A549 (cell line): ENCODE results near the gene SAXO2.
"Not testable (repeated sequence)": the region's sequence is repeated elsewhere in the genome, so short reads cannot be mapped to it uniquely, and the experiment has no call there.

Experiments
- ATOH8 ChIP-seq: fragments of 250-450 bp; sonication (Bioruptor Pico); IDR thresholded peaks from 2 replicates; pipeline ENCODE4 v1.5.0; 2020; ENCODE audit warnings: low read depth, mild to moderate bottlenecking, moderate library complexity
- CTCF ChIP-seq: fragments of >200 bp; sonication (Bioruptor Twin); formaldehyde crosslinking; IDR thresholded peaks from 3 replicates; pipeline ENCODE4 v1.5.1; 2016
- EP300 ChIP-seq, 2 experiments: fragments of >200 bp; sonication (Bioruptor Twin); formaldehyde crosslinking; IDR thresholded peaks; 2 replicates in 1 of 2; 3 replicates in 1 of 2; pipeline ENCODE4 v1.6.1; 2016 to 2017
- FOSL2 ChIP-seq, 2 experiments: fragments of 450-650 bp in 1 of 2; fragments of >200 bp in 1 of 2; sonication (Bioruptor Twin) in 1 of 2; formaldehyde crosslinking; IDR thresholded peaks; 2 replicates each; pipeline versions ENCODE4 v1.5.0 to v1.6.1; 2016 to 2020; ENCODE audit warnings: mild to moderate bottlenecking in 1 of 2, moderate library complexity in 1 of 2
- HOXA7 ChIP-seq: fragments of 250-450 bp; sonication (Bioruptor Pico); IDR thresholded peaks from 2 replicates; pipeline ENCODE4 v1.5.0; 2020; ENCODE audit warnings: mild to moderate bottlenecking, moderate library complexity
- KDM5A ChIP-seq: fragments of 200-600 bp; sonication (generic); IDR thresholded peaks from 2 replicates; pipeline ENCODE4 v1.6.1; 2016; ENCODE audit warnings: antibody characterized with exemption, mild to moderate bottlenecking
- NPAS2 ChIP-seq: fragments of 250-450 bp; sonication (Bioruptor Pico); IDR thresholded peaks from 2 replicates; pipeline ENCODE4 v1.8.0; 2022; ENCODE audit warnings: mild to moderate bottlenecking, moderate library complexity, borderline replicate concordance
- PBX3 ChIP-seq: IDR thresholded peaks from 2 replicates; pipeline ENCODE4 v1.6.1; 2012
- POLR2A ChIP-seq: IDR thresholded peaks from 2 replicates; pipeline ENCODE4 v1.6.1; 2012; ENCODE audit warnings: mild to moderate bottlenecking, low read length
- RARB ChIP-seq: fragments of 250-450 bp; sonication (Bioruptor Pico); IDR thresholded peaks from 2 replicates; pipeline ENCODE4 v1.8.0; 2021; ENCODE audit warnings: mild to moderate bottlenecking, moderate library complexity
- RCOR1 ChIP-seq: fragments of 150-350 bp; IDR thresholded peaks from 2 replicates; pipeline ENCODE4 v1.6.1; 2014; ENCODE audit warnings: antibody characterized with exemption, low read length, low read depth
- RNF2 ChIP-seq: fragments of 200-600 bp; sonication (generic); IDR thresholded peaks from 2 replicates; pipeline ENCODE4 v1.6.1; 2016; ENCODE audit warnings: low read depth, mild to moderate bottlenecking, antibody characterized with exemption, moderate library complexity, borderline replicate concordance
- SMC3 ChIP-seq: fragments of >200 bp; sonication (Bioruptor Twin); formaldehyde crosslinking; IDR thresholded peaks from 3 replicates; pipeline ENCODE4 v1.6.1; 2018; ENCODE audit warnings: inconsistent platforms
- TP53 ChIP-seq: fragments of 250-450 bp; sonication (Bioruptor Pico); IDR thresholded peaks from 2 replicates; pipeline ENCODE4 v1.5.0; 2021; ENCODE audit warnings: mild to moderate bottlenecking, moderate library complexity

- not testable (repeated sequence) for TF ChIP-seq FOSL2 (IDR thresholded peaks at IDR 0.05); FOSL2 (CRISPR knock-in tag; IDR thresholded peaks at IDR 0.05); EP300 (IDR thresholded peaks at IDR 0.05); CTCF; NPAS2 (CRISPR knock-in tag); POLR2A; RCOR1; KDM5A; RNF2; RARB (CRISPR knock-in tag); TP53 (CRISPR knock-in tag); PBX3; ATOH8 (CRISPR knock-in tag); SMC3; HOXA7
These were observed 37.7 kb downstream of the SAXO2 start for GRCh38 chr15:82300326-82300725.
